Omental fat pad (tissue), 4 donors: ENCODE data around the gene TMEM79. TPM values are rescaled to one million over a fixed set of nuclear protein-coding genes. Genes with fewer than 3 reads are reported as not detected.

Experiments
- ATAC-seq: fragments of 150-250 bp; one replicate; pipeline ENCODE4 v1.9.1; 2016; ENCODE audit warnings: mild to moderate bottlenecking, moderate library complexity; ENCODE audit not compliant: low FRiP score
- DNase-seq: peaks from one replicate; pipeline ENCODE4 v3.0.0-alpha.2; 2019; ENCODE audit warnings: low spot score
- CTCF ChIP-seq, 3 donors: fragments of 450-650 bp; IDR thresholded peaks; one replicate each; pipeline ENCODE4 v1.5.1; 2016 to 2017; ENCODE audit warnings: antibody characterized with exemption in 3 of 3, mild to moderate bottlenecking in 3 of 3, moderate library complexity in 2 of 3
- total RNA-seq, 4 donors: library from RNA; depleted of rRNA; stranded (reverse); fragments of >200 nt; gene quantifications; one replicate each; pipeline ENCODE4 v1.1.0, GENCODE V29; 2016

The TMEM79 gene
- total RNA-seq, result 1 to 10 TPM; 1.3 to 4.3 (median 1.4) TPM

- DNase-seq (no peak), ATAC-seq (no peak)
- TF ChIP-seq CTCF (IDR thresholded peaks at IDR 0.05), result no peak
These were observed at the start of gene TMEM79 for GRCh38 chr1:156284112-156284511. TMEM79 (plus strand) TSS chr1:156284325; CDS start chr1:156285227, 902 bp downstream.

- ATAC-seq, result no peak
- no peak for DNase-seq
- no peak for TF ChIP-seq CTCF (IDR thresholded peaks at IDR 0.05)
These were observed 48.0 kb upstream of the TMEM79 start for GRCh38 chr1:156236164-156236563.

- no peak for DNase-seq
- TF ChIP-seq CTCF (IDR thresholded peaks at IDR 0.05), result no peak
- no peak for ATAC-seq
These were observed 45.9 kb upstream of the TMEM79 start for GRCh38 chr1:156238248-156238647.

GRCh38 chr1:156241311-156241811 lies 42.8 kb upstream of the TMEM79 start:
- TF ChIP-seq CTCF (IDR thresholded peaks at IDR 0.05), result no peak
- DNase-seq (no peak), ATAC-seq (no peak)

- no peak for TF ChIP-seq CTCF (IDR thresholded peaks at IDR 0.05)
- DNase-seq (no peak), ATAC-seq (no peak)
These were observed 42.2 kb upstream of the TMEM79 start, which contains the start of gene BGLAP for GRCh38 chr1:156241926-156242325. BGLAP (plus strand) TSS chr1:156242184; CDS start chr1:156242232, 48 bp downstream.

GRCh38 chr1:156242738-156243137 lies 41.4 kb upstream of the TMEM79 start:
- DNase-seq (no peak), ATAC-seq (no peak)
- TF ChIP-seq CTCF (IDR thresholded peaks at IDR 0.05), result no peak

- DNase-seq, result no peak
- TF ChIP-seq CTCF (IDR thresholded peaks at IDR 0.05), result no peak
- ATAC-seq, result no peak
These were observed 40.0 kb upstream of the TMEM79 start for GRCh38 chr1:156244126-156244525.
